DMS79 treated with DMSO at 0.1 percent for 48 hours (cell line): Measurements from ENCODE around the gene IL21R.
"Not testable (repeated sequence)": the region's sequence is repeated elsewhere in the genome, so short reads cannot be mapped to it uniquely, and the experiment has no call there.

Experiments
- DNase-seq: peaks from one replicate; lab custom pipeline; 2025; lab: John Stamatoyannopoulos, UW

Gene IL21R

GRCh38 chr16:27445502-27446175 is 43.7 kb downstream of the IL21R start:
- no peak for DNase-seq

- DNase-seq, result no peak
Measured at GRCh38 chr16:27446721-27447120, 44.7 kb downstream of the IL21R start.

DNA sequence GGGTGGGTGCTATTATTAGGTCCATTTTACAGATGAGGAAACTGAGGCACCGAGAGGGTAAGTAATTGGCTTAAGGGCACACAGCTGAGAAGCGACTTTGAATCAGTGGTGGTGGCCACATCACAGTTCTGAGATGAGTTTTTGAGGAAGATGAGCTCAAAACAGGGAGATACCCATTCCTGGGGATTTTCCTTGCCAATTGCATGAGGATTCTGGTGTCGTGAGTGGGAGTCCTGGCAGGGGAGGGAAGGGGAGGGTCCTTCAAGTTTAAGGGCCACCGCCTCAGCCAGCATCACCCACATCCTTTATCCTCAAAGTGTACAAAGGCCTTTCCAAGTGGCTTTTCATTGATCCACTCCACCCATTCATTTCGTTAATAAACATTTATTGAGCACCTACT is 45.3 kb downstream of the IL21R start:
- DNase-seq, result no peak

DNA sequence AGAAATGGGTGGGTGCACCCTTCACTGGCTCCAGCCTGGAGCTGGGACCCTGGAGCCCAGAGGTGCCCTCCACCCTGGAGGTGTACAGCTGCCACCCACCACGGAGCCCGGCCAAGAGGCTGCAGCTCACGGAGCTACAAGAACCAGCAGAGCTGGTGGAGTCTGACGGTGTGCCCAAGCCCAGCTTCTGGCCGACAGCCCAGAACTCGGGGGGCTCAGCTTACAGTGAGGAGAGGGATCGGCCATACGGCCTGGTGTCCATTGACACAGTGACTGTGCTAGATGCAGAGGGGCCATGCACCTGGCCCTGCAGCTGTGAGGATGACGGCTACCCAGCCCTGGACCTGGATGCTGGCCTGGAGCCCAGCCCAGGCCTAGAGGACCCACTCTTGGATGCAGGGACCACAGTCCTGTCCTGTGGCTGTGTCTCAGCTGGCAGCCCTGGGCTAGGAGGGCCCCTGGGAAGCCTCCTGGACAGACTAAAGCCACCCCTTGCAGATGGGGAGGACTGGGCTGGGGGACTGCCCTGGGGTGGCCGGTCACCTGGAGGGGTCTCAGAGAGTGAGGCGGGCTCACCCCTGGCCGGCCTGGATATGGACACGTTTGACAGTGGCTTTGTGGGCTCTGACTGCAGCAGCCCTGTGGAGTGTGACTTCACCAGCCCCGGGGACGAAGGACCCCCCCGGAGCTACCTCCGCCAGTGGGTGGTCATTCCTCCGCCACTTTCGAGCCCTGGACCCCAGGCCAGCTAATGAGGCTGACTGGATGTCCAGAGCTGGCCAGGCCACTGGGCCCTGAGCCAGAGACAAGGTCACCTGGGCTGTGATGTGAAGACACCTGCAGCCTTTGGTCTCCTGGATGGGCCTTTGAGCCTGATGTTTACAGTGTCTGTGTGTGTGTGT is 46.8 kb downstream of the IL21R start:
- peak; percentile 68 for DNase-seq

GRCh38 chr16:27449434-27450195 is 47.6 kb downstream of the IL21R start:
- no peak for DNase-seq

DNA sequence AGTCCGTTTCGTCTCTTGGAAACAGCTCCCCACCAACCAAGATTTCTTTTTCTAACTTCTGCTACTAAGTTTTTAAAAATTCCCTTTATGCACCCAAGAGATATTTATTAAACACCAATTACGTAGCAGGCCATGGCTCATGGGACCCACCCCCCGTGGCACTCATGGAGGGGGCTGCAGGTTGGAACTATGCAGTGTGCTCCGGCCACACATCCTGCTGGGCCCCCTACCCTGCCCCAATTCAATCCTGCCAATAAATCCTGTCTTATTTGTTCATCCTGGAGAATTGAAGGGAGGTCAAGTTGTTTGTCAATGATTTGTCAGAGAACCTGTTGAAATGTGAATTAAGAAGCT is 48.2 kb downstream of the IL21R start:
- no peak for DNase-seq

- DNase-seq, result no peak
Measured at GRCh38 chr16:27452569-27453493, 50.9 kb downstream of the IL21R start.

DNA sequence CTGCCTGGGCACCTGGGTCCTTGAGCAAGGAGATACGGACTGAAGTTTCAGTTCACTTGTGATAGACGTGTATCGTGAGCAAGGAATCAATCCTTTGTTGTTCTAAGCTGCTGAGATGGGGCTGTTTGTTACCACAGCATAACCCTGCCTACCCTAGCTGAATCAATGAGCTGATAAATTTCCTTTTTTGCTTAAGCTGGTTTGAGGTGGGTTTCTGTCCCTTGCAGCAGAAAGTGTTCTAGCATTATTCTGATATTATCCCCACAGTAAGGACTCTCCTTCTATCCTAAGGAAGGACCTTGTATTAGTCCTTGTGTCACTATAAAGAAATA is 51.5 kb downstream of the IL21R start:
- DNase-seq, result no peak

- no peak for DNase-seq
Measured at GRCh38 chr16:27455700-27456099, 53.7 kb downstream of the IL21R start.

- not testable (repeated sequence) for DNase-seq
Measured at GRCh38 chr16:27457605-27457900, 55.6 kb downstream of the IL21R start.

GRCh38 chr16:27458258-27458657 is 56.3 kb downstream of the IL21R start:
- no peak for DNase-seq

GRCh38 chr16:27458987-27459688 is 57.2 kb downstream of the IL21R start:
- DNase-seq, result no peak

DNA sequence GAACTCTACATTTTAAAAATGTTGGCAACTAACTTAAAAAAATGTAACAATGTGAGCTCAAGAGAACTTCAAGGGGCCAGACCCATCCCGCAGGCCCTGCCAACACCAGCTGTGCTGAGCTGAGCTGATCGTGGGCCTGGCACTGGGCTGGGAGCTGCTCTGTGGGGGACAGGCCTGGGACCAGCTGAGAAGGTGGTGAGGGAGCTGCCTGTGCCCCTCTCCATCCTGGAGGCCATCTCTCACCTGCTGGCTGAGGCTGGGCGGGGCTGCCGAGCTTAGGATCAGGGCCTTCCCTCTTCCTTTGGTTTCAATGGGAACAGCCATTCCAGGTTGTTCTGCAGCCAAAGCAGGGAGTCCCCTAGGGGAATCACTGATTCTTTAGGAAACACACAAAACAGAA is 58.2 kb downstream of the IL21R start:
- no peak for DNase-seq

DNA sequence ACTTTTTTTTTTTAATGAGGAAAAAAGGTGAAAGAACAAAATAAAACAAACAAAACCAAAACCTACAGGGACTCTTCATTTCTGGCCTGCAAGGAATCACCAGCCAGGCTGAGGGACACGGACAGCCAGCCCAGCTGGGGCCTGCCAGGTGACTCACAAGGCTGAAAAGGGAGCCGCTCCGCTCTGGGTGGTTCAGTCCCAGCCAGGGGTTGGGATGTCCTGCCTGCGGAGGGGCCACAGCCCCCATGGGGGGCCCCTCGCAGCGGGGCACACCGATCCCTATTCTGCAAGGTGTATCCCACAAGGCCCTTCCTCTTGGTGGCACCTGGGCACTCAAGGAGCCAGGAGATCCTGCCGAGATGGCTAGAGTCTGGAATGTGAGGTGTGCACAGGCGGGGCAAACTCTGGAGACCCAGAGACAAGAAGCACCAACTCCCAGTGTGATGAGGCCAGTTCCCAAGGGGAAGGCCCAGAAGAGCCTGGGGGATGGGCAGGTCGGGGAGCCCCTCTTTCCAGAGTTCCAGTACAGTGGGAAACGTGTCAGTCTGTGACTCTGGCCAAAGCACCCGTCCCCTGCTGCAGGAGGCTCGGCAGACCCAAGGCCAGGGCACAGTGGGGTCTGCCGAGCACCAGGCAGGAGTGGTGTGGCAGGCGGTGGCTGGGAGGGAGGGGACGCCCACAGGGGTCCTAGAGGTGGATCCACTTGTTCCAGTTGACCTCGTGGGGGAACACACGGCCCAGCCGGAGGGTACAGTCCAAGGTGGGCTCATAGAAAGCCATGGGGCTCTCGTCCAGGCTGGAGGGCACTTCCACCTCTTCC is 58.9 kb downstream of the IL21R start:
- DNase-seq, result no peak

DNA sequence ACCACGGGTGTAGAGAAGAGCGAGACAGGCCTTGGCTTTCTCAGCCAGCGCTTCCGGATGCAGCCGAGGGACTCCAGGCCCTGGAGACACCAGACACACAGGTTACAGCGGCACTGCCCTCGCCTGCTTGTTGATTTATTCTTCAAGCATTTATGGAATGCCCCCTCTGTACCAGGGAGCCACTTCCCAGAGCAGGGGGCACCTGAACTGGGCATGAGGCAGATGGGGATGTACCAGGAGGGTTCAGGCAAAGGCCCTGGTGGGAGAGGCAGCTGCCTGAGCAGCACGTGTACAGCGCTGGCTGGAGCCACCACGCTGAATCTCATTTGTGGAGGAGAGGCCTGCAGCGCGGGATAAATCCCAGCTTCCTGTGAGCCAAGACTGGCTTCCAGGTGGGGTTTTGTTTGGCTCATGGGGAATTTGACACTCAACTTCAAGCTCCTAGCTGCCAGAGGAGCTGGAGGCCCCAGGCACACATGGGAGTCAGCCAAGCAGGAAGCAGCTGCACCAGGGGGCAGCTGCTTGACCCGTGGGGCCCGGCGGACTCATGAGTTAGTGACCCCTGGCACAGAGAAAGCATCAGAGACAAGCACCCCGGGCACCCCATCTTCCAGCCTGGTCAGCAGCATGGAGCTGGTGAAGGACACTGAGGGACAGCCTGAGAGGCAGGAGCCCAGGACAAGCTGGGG is 59.7 kb downstream of the IL21R start:
- no peak for DNase-seq

DNA sequence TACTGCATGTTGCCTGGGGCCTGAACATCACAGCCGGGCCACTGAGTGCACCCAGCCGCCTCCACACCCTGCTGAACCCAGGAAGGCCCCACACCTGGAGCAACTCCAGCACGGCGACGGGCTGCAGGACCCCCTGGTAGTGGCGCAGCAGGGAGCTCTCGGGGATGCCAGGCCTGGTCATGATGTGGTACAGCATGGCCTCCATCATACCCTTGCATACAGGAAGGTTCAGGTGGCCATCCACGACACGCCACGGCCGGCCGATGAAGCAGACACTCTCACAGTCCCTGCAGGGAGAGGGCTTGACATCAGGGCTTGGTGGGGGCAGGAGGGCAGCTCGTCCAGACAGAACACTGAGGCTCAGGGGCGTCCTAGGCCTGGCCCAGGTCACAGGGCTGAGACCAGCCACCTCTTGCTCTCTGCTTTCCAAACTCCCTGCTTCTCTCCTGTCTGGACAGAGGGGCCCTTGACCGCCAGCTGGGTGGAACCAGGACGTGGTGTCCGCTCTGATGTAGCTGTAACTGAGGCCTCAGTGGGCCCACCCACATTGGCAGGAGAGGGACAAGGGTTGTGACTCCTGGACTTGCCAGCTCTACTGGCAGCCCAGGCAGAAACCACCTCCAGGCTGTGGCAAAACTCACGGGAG is 60.3 kb downstream of the IL21R start:
- DNase-seq, result no peak

DNA sequence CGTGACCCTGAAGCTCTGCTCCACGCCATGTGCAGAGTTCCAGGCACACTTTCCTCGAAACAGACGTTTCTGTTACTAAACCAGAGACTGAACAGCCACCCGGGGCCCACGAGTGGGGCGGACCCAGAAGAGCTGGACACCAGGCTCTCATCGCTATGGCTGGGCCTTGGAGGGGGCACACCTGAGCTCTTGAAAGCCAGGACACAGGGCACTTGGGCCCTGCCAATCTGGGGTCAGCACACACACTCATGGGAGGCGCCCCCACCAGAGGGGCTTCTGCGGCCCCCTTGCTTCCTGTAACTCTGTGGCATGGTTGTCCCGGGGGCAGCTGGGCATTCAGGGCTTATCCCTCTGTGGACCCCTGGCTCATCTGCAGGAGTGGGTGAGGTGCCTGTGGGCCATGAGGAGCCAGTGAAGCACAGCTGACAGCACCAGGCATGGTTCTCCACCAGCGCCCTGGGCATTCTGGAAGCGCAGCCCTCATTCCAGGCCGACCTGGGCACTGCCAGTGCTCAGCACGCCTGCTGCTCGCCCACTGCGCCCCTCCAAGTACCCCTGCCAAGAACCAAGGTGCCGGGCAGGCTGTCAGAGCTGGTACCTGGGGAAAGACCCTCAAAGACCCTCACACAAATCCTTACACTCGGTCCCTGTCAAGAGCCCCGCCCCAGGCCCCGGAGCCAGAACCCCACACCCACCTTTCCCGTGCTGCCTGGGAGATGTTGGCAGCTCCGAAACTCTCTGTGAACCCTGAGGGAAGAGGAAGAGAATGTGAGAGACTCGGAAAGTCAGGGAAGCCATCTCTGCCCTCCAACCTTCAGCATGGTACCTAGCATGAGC is 61.1 kb downstream of the IL21R start:
- no peak for DNase-seq
